NCI-H146 (cell line): Measurements from ENCODE around the gene ADPRHL1.
"Not testable (repeated sequence)": the region's sequence is repeated elsewhere in the genome, so short reads cannot be mapped to it uniquely, and the experiment has no call there.

Experiments
- DNase-seq: peaks from one replicate; lab custom pipeline; 2025; lab: John Stamatoyannopoulos, UW

The ADPRHL1 gene

DNA sequence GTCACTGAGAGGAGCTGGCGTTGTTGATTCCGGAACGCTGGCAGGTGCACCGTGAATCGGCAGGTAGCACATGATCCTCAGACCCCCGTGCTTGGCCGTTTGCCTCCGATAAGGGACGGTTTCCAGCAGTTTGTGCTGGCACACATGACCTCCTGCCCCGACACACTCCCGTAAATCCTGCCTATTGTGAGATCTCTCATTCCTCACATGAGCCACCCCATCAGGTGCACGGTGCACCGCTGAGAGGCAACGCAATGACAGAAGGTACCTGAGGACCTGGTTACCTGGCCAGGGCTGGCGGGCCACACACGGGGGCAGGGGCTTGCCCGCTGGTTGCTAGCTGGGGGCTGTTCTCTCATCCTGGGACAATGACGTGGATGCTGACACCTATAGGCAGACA lies 2.1 kb upstream of the ADPRHL1 start:
- no peak for DNase-seq

DNA sequence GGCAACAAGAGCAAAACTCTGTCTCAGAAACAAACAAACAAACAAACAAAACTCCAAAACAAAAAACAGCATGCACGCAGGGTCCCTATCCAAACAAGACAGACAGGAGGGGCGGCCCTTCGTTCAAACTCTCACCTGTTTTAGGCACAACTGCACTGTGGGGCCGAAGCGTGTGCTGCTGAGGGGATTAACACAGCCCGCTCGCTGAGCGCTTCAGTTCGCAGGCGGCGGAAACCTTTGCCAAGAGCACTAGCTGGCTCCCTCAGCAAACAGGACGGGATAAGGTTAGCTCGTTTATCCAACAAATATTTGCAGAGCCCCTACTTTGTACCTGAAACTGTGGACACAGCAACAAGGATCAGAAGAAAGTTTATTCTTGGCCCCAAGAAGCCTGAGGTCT lies 1.6 kb upstream of the ADPRHL1 start:
- no peak for DNase-seq

DNA sequence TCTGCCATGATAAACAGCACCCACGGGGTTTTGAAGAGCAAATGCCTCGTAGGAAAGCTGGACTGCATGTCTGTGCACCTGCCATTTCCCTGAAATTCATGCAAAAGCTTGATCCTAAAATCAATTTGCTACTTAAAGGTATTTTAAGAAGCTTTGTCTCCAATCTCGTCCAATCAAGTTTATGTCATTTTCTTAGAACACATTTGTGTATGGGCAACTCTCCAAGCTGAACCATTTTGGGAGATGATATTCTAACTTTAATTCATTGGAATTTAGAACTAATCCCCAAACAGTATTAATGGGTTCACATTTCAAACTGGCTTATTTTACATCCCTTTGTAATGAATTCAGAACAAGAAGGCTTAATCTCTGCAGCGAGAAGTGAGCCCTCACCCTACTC lies 822 bp downstream of the ADPRHL1 start:
- no peak for DNase-seq

DNA sequence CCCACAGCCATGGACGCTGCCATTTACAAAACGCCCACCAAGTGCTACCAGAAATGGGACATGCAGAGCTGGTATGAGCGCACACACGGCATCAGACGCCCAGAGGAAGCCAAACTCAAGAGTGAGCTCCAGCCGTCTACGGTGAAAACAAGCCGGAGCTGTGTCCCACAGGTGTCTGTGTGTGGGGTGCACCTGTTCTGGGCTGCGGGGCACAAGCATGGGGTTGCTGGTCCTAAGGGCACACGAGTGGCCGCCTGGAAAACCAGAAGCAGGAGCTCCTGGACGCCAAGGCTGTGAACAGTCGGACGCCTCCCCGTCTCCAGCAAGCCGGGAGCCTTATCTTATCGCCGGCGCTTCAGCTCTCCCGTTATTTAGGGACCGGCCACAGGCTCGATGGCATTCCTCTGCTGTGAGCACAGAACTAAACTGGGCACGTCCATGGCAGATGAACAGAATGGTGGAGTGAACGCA lies 1.3 kb downstream of the ADPRHL1 start:
- DNase-seq, result no peak

DNA sequence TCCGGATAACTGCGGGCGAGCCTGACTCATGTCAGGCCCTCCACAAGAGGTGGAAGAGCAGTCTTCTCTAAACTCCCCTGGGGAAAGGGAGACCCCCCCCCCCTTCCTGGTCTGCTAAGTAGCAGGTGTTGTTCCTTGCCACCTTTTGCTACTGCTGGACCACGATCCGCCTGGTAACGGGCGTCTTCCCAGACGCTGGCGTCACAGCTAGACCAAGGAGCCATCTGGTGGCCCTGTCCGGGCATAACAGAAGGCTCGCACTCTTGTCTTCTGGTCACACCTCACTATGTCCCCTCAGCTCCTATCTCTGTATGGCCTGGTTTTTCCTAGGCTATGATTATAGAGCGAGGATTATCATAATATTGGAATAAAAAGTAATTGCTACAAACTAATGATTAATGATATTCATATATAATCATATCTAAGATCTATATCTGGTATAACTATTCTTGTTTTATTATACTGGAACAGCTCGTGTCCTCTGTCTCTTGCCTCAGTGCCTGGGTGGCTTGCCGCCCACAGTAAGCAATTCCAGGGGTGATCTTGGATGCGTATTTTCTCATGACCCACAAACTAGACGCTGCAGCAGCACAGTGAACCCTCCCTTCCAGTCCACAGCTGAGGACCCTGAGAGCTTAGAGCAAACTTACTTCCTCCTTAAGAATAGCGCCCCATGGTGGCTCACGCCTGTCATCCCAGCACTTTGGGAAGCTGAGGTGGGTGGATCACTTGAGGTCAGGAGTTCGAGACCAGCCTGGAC lies 2.2 kb downstream of the ADPRHL1 start:
- DNase-seq, result not testable (repeated sequence)

DNA sequence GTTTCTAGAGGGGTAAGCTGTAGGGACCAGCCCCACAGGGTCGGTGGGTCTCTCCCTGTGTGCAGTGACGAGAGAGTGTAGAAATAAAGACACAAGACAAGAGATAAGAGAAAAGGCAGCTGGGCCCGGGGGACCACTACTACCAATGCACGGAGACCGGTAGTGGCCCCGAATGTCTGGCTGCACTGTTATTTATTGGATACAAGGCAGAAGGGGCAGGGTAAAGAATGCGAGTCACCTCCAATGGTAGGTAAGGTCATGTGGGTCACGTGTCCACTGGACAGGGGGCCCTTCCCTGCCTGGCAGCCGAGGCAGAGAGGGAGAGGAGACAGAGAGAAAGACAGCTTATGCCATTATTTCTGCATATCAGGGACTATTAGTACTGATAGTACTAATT lies 2.9 kb downstream of the ADPRHL1 start:
- DNase-seq, result not testable (repeated sequence)

DNA sequence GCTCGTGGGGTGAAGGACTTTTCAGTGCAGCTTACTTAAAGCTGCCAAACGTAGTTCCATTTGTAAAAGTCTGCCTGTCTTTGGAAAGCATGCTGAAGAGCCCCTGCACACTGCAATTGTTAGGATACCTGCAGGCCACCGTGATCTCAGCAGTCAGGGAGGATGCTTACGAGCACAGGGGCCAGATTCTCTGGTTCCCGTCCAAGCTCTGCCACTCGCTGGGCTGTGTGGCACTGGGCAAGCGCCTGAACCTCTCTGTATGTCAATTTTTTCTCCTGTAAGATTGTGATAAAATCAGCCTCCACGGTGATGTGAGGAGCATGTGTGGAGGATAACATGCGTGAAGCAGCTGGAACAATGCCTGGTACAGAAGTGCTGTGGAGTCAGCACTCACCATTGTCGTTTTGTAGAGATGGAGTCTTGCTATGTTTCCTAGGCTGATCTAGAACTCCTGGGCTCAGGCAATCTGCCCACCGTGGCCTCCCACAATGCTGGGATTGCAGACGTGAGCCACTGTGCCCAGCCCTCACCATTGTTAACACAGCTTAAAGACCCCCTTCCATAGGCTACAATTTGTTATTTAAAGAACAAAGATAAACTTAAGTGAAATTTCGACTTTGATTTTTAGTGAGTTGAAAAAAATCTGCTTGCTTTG lies 3.5 kb downstream of the ADPRHL1 start:
- no peak for DNase-seq

DNA sequence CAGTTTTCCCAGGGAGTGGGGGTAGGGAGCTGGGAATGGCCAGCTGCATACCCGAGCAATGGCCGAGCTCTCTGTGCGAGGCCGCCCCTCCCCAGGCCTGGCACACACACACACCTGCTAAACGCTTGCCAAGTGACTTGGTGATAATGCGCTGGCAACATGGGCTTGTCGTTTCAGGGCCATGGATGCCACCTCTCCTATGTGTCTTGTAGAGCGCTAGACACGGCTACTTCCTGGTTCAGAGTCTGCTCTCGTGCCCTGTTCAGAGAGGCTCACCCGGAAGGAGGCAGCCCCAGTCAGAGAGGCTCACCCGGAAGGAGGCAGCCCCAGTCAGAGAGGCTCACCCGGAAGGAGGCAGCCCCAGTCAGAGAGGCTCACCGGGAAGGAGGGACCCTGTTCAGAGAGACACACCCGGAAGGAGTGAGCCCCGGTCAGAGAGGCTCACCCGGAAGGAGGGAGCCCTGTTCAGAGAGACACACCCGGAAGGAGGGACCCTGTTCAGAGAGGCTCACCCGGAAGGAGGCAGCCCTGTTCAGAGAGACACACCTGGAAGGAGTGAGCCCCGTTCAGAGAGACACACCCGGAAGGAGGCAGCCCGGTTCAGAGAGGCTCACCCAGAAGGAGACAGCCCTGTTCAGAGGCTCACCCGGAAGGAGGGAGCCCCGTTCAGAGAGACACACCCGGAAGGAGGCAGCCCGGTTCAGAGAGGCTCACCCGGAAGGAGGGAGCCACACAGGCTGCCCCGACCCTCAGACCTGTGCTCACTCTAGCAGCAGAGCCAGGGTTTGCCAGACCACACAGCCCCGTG lies 4.2 kb downstream of the ADPRHL1 start:
- DNase-seq, result peak; percentile 97

DNA sequence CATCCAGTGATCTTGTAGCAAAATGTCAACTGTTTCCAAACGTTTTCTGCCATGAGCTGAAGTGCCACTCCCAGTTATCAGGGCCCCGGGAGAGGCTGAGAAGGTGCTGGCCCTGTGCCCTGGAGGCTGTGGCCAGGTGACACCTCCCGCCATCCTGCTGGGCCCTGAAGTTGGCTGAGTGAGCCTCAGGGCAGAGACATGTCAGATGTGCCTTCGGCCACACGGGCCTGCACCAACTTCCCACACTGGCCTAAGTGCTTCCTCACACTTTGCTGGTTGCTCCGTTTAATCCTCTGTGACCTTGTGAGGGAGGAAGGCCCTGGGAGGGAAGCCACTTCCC lies 4.8 kb downstream of the ADPRHL1 start:
- DNase-seq, result peak; percentile 63

DNA sequence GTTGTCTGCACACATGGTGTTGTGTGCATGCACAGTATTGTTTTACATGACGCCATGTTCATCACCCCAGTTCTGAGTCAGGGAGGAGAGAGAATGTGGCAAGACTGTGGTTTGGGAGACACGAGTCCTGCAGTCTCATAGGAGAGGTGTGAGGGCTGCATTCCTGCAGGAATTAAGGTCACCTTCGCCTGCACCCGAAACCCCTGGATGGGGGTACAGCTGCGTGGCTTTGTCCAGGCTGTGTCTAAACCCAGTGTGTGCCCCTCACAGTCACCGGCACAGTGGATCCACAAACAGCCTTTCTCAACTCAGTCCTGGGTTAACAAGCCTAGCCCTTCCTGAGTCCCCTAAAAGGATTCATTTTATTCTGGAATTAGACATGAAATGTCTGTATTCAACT lies 5.7 kb downstream of the ADPRHL1 start:
- DNase-seq, result no peak

DNA sequence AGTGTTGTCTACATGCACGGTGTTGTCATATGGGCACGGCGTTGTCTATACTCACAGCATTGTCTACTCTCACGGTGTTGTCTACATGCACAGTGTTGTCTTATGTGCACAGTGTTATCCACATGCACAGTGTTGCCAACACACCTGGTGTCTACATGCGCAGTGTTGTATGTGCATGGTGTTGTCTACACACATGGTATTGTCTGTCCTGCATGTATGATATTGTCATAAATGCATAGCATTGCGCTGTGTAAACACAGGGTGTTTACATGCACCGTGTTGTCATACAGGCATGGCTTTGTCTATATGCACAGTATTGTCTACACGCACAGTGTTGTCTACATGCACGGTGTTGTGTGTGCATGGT lies 6.8 kb downstream of the ADPRHL1 start:
- no peak for DNase-seq

DNA sequence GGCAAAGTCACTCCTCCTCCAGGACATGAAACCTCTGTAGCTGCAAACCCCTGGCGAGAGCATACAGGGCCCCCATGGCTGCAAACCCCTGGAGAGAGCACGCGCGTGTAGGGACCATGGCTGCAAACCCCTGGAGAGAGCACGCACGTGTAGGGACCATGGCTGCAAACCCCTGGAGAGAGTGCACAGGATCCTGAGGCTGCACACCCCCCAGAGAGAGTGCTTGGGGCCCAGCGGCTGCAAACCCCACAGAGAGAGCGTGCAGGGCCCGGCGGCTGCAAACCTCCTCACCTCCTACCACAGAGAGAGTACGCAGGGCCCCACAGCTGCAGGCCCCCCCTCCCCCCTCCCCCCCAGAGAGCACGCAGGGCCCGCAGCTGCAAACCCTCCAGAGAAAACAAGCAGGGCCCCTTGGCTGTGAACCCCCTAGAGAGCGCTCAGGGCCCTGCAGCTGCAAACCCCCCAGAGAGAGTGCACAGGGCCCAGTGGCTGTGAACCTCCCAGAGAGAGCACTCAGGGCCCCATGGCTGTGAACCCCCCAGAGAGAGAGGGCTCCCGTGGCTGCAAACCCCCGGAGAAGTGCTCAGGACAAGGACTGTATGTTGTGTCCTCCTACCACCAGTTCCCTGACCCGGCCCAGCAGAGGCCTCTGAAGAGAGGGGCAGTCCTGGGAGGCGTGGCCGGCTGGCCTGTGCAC lies 7.3 kb downstream of the ADPRHL1 start:
- DNase-seq, result peak; percentile 80

DNA sequence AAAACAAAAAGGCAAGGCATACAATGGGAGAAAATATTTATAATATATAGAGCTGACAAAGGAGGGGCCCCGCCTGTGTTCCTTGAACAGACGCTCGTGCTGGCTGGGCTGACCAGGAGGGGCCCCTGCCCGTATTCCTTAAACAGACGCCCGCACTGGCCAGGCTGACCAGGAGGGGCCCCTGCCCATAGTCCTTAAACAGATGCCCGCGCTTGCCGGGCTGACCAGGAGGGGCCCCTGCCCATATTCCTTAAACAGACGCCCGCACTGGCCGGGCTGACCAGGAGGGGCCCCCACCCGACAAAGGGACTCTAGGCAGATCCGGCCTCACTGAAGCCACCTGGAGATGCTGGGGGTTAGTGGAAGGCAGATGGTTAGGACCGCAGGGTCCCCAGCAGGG lies 9.3 kb downstream of the ADPRHL1 start:
- no peak for DNase-seq

DNA sequence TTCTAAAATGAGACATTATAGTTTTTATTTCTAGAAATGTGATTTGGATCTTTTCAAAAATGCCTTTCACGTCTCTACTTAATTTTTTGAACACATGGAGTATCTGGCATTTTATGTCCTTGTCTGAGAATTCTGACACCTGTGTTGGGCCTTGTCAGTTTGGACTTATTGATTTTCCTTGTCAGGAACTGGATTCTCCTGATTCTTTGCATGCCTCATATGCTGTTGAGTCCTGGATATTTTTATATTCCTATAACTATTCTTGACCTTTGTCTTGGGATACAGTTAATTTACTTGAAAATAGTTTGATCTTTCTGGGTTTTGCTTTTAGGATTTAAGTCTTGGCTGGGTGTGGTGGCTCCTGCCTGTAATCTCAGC lies 10.3 kb downstream of the ADPRHL1 start:
- no peak for DNase-seq

DNA sequence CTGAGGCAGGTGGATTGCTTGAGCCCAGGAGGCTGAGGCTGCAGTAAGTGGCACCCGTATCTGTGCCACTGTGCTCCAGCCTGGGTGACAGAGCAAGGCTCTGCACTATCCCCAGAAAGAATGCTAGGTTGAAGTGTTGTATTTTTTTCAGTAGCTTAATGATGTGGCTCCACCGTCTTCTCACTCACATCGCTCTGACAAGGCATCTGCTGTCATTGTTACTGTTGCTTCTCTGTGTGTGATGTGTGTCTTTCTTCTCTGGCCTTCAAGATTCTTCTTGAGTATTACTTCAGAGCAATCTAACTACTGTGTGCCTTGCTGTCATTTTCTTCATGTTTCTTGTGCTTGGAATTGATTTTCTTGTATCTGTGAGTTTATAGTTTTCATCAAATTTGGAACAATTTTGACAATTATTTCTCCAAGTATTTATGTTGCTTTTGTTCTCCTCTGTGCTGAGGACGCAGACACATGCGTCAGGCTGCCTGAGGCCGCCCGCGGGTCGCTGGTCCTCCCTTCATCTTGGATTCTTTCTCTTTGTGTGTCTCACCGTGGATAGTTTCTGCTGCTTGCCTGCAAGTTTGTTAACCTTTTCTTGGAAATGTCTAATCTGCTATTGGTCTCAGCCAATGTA lies 10.8 kb downstream of the ADPRHL1 start:
- no peak for DNase-seq

DNA sequence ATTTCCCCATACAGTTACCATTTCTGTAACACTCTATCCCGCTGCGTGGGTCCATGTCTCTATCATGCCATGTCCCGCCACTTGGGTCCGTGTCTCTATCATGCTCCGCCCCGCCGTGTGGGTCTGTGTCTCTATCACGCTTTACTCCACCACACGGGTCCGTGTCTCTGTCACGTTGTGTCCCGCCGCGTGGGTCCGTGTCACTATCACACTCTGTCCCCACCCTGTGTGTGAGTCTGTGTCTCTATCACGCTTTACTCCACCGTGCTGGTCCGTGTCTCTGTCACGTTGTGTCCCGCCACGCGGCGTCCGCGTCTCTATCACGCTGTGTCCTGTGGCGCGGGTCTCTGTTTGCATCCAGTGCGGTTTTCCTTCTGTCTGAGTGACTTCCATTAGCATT lies 11.6 kb downstream of the ADPRHL1 start:
- DNase-seq, result no peak

DNA sequence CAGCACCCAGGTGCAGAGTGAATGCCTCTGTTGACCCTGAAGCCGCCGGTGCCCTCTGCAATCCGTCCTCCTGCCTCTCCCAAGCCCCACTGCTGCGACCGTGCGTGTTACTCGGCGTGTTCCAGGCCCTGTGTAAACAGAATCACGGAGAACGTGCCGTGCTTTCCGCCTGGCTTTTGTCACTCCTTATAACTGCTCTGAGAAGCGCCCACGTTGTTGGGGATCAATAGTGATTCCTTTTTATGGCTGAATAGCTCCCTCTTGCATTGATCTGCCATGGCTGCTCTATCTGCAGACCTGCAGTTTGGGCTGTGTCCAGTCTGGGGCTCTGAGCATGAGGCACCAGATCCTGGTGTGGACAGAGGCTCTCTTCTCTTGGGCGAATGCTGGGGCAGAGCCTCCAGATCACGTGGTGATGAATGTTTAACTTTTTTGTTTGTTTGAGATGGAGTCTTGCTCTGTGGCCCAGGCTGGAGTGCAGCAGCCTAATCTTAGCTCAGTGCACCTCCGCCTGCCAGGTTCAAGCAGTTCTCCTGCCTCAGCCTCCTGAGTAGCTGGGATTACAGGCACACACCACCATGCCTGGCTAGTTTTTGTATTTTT lies 15.8 kb downstream of the ADPRHL1 start:
- no peak for DNase-seq

DNA sequence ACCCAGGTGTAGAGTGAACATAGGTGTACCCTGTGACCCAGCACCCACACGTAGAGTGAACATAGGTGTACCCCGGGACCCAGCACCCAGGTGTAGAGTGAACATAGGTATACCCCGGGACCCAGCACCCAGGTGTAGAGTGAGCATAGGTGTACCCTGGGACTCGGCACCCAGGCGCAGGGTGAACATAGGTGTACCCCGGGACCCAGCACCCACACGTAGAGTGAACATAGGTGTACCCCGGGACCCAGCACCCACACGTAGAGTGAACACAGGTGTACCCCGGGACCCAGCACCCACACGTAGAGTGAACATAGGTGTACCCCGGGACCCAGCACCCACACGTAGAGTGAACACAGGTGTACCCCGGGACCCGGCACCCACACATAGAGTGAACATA lies 16.4 kb downstream of the ADPRHL1 start:
- DNase-seq, result not testable (repeated sequence)

DNA sequence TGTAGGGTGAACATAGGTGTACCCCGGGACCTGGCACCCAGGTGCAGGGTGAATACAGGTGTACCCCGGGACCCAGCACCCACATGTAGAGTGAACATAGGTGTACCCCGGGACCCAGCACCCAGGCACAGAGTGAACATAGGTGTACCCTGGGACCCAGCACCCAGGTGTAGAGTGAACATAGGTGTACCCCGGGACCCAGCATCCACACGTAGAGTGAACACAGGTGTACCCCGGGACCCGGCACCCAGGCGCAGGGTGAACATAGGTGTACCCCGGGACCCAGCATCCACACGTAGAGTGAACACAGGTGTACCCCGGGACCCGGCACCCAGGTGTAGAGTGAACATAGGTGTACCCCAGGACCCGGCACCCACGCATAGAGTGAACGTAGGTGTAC lies 17.4 kb downstream of the ADPRHL1 start:
- DNase-seq, result not testable (repeated sequence)

DNA sequence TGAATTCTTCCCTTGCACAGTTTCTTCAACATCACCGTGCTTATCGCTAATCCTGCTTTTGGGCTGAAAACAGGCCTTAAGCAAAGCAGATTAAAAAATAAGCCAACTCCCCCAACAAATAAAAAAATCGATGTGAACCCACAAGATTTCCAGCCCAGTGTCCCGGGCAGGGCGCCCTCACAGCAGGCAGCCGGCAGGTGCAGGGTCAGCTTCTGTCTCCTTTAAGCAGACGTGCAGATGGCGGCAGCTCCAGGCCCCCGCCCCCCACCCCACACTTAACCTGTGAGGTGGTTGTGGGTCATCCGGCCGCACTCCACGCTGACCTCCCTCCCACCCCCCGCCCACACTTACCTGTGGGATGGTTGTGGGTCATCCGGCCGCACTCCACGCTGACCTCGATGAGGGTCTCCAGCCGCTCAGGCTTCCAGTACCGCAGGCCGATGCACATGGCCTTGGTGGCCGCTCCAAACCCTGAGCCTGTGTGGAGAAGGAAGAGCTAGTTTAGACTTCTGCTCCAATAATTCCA lies 19.8 kb downstream of the ADPRHL1 start:
- peak; percentile 85 for DNase-seq

DNA sequence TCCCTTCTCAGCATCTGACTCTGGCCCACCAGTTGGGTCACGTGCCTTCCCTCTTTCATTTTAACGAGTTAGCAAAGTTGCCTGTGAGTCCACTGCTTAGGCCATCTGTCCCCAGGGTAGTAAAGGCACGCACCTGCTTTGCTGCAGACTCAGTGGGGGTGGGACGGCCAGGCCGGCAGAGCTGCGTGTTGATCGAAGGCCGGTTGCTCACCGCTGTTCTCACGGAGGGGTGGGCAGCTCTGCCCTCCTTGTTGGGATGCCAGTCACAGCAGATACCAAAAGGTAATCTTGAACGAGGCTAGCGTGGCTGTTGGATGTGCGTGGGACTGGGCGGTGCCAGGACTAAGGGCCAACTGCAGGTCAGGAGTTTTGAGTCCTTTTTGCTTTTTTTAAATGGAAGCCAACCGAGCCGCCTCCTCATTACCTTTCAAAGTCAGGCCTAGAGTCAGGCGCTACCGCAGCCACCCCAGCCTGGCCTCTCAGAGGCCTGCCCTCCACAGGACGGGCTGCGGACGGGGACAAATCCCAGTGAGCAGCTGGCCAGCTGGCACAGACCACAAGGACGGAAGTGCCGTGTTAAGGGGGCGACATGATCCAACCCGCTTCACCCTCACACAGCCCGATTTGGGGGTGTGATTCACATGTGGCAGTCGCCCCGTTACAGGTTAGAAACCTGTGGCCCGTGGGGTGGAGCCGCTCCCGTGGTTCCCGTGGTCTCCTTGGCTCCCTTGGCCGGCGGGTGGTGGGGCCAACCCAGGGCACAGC lies 20.6 kb downstream of the ADPRHL1 start:
- DNase-seq, result no peak
